Left ventricle myocardium inferior (tissue), 1 donor: Measurements from ENCODE around the gene RELCH. TPM values are rescaled to one million over a fixed set of nuclear protein-coding genes. Genes with fewer than 3 reads are reported as not detected.

Experiments
- DNase-seq: peaks from one replicate; pipeline ENCODE4 v3.0.0-alpha.2; 2020
- H3K27ac ChIP-seq: fragments of 200-600 bp; replicated peaks from 2 replicates; pipeline ENCODE4 v1.8.0; 2021
- H3K27me3 ChIP-seq: fragments of 200-600 bp; 2 replicates; pipeline ENCODE4 v1.8.0; 2021; ENCODE audit warnings: low read depth
- H3K36me3 ChIP-seq: fragments of 200-600 bp; 2 replicates; pipeline ENCODE4 v1.8.0; 2021
- H3K4me1 ChIP-seq: fragments of 200-600 bp; 2 replicates; pipeline ENCODE4 v1.8.0; 2021
- H3K4me3 ChIP-seq: fragments of 200-600 bp; 2 replicates; pipeline ENCODE4 v1.8.0; 2021; ENCODE audit warnings: mild to moderate bottlenecking, moderate library complexity
- H3K9me3 ChIP-seq: fragments of 200-600 bp; replicated peaks from 2 replicates; pipeline ENCODE4 v1.8.0; 2021
- intact Hi-C: fragments of 100-400 bp; cut with micrococcal nuclease; formaldehyde crosslinking; loops from one replicate; pipeline ENCODE4 v1.11.0; 2022
- total RNA-seq: library from RNA; stranded (reverse); fragmentation: NEBNext Ultra II Directional; extraction: Animal tissue kit (Norgen Biotek cat#: 25700); gene quantifications from one replicate; pipeline ENCODE4 v1.2.1, GENCODE V29; 2021
- TF ChIP-seq, protein P1 (sequence below): fragments of 200-600 bp; IDR thresholded peaks from 2 replicates; pipeline ENCODE4 v1.8.0; 2021; ENCODE audit warnings: antibody characterized with exemption, mild to moderate bottlenecking, borderline replicate concordance
- donor health status: DM: no; HTN: yes; CAD: no; lungs with severe emphysema.

Gene RELCH
- total RNA-seq, 1 donor from 2014 or later: 15.5 TPM

DNA sequence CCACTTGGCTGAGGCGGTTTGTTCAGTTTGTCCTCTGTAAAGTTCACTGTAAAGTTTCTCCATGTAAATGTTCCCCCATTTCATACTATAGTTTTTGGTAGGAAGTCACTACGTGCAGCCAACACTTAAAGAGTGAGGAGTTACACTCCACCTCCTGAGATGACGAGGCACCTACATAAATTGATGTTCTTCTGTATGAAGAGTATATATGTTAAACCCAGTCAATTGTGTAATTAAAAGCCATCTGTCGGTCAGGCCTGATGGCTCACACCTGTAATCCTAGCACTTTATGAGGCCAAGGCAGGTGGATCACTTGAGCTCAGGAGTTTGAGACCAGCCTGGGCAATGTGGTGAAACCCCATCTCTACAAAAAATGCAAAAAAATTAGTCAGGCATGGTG, 7.8 kb upstream of the RELCH start:
- Histone ChIP-seq H3K36me3 (no peaks in the 10 kb centered on the region), H3K9me3 (no peaks in the 10 kb centered on the region), H3K4me1 (no peaks in the 10 kb centered on the region), H3K27me3 (no peaks in the 10 kb centered on the region), H3K27ac (no peak overlapping the region), H3K4me3 (no peak overlapping the region)
- TF ChIP-seq, protein P1, sequence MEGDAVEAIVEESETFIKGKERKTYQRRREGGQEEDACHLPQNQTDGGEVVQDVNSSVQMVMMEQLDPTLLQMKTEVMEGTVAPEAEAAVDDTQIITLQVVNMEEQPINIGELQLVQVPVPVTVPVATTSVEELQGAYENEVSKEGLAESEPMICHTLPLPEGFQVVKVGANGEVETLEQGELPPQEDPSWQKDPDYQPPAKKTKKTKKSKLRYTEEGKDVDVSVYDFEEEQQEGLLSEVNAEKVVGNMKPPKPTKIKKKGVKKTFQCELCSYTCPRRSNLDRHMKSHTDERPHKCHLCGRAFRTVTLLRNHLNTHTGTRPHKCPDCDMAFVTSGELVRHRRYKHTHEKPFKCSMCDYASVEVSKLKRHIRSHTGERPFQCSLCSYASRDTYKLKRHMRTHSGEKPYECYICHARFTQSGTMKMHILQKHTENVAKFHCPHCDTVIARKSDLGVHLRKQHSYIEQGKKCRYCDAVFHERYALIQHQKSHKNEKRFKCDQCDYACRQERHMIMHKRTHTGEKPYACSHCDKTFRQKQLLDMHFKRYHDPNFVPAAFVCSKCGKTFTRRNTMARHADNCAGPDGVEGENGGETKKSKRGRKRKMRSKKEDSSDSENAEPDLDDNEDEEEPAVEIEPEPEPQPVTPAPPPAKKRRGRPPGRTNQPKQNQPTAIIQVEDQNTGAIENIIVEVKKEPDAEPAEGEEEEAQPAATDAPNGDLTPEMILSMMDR: no peak
- no peak for DNase-seq
- intact Hi-C loops: no loop called here

DNA sequence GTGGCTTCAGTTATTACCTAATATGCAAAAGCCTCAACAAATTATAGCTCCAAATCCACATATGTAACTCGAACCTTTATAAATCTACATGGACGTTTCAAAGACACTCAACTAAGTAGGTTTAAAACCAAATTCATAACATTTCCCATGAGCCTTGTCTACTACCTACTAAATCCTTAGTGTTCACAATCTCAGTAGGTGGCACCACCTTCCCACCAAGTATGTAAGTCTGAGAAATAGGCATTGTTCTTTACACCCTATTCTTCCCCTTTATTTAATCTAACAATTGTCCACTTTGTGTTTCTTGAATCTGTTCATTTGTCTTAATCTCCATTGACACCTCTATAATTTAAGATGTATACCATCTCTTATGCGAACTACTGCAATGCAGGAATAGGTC, 4.8 kb upstream of the RELCH start:
- TF ChIP-seq, protein P1: no peak
- intact Hi-C loops: no loop called here
- no peaks in the 10 kb centered on the region for H3K27me3 ChIP-seq
- no peaks in the 10 kb centered on the region for H3K36me3 ChIP-seq
- no peak for DNase-seq
- no peaks in the 10 kb centered on the region for H3K9me3 ChIP-seq
- no peak overlapping the region for H3K4me3 ChIP-seq
- peaks cover 25% of the 10 kb centered on the region for H3K4me1 ChIP-seq
- no peak overlapping the region for H3K27ac ChIP-seq

DNA sequence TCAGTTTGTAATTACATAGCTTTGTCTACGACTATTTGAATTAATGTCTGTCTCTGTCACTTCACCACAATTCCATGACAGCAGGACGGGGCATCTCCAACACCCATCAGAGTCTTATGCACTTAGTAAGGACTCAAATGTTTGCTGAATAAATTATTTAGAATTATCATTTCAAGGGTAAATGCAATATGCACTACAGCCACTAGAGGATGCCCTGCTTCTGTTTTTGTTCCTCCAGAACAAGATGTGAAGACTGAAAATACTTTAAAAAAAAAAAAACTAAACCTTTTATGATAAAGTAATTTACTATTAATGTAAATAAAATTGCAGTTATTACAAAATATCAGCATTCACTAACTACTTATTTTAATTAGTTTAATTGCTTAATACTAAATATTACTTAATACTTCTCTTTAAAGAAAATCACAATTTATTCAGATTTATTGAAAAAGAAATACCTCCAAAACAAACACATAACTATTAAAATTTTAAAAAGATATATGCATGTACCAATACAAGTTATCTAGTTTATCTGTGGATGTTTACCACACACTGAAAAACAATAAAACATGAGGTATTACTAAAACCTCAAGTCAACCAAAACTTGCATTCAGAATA, 3.4 kb upstream of the RELCH start:
- intact Hi-C loops: loop anchor here (2.0 kb wide), 1 partner anchor 65 kb away; no protein-coding TSS in a partner anchor
- TF ChIP-seq, protein P1: peak; percentile 99

DNA sequence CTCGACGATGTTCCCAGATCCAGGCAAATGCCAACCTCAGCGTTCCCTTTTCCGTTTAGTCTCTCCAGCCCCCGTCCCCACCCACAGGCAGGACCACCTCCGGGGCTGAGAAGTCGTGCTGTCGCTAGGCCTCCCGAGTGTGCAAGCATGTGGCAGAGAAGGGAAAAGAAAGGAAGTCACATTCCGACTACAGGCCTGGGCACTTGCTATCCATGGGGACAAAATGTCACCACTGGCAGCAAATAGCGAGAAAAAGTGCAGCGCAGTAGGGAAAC, 619 bp upstream of the RELCH start:
- H3K27ac ChIP-seq: peak overlapping the region; percentile 90
- H3K4me3 ChIP-seq: peak overlapping the region; percentile 98
- H3K36me3 ChIP-seq: no peaks in the 10 kb centered on the region
- no peaks in the 10 kb centered on the region for H3K27me3 ChIP-seq
- H3K9me3 ChIP-seq: no peaks in the 10 kb centered on the region
- TF ChIP-seq, protein P1: no peak
- intact Hi-C loops: no loop called here
- DNase-seq: no peak
- peaks cover 67% of the 10 kb centered on the region for H3K4me1 ChIP-seq

More for the DNA sequence above, 3.4 kb upstream of the RELCH start:
- Histone ChIP-seq H3K27ac (no peak overlapping the region), H3K4me1 (peaks cover 40% of the 10 kb centered on the region), H3K36me3 (no peaks in the 10 kb centered on the region), H3K27me3 (no peaks in the 10 kb centered on the region), H3K4me3 (no peak overlapping the region), H3K9me3 (no peaks in the 10 kb centered on the region)
- DNase-seq: no peak

DNA sequence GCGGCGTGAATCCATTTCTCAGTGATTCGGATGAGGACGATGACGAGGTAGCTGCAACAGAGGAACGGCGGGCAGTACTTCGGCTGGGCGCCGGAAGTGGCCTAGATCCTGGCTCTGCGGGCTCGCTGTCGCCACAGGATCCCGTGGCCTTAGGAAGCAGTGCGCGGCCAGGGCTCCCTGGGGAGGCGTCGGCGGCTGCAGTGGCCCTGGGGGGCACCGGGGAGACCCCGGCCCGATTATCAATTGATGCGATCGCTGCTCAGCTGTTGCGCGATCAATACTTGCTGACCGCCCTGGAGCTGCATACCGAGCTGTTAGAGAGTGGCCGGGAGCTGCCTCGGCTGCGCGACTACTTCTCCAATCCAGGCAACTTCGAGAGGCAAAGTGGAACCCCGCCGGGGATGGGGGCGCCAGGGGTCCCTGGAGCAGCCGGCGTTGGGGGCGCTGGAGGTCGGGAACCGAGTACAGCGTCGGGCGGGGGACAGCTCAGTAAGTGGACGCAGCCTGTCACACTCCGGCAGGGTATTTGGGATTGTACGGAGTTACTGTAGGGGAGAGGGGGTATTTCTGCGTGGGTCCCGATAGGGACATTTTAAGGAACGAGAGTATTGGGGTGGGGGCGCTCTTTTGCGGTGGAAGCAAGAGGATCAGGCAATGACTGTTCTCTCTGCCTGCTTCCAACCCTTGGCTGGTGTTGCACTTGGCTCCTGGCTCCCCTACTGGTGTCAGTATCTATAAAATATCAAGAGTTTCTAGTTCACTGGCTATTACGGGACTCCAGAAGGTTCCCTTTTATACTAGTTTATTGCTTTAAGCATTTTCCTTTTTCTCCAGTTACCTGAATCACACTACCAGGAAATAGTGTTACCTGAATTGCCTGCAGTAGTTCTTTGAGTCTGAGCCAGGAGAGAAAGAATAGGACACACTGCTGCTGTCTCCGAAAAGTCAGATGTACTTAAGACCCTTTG, 772 bp downstream of the RELCH start:
- intact Hi-C loops: no loop called here
- H3K36me3 ChIP-seq: no peaks in the 10 kb centered on the region
- TF ChIP-seq, protein P1: no peak
- DNase-seq: no peak
- H3K4me3 ChIP-seq: peak overlapping the region; percentile 98
- peaks cover 68% of the 10 kb centered on the region for H3K4me1 ChIP-seq
- H3K9me3 ChIP-seq: no peaks in the 10 kb centered on the region
- no peaks in the 10 kb centered on the region for H3K27me3 ChIP-seq
- peak overlapping the region; percentile 90 for H3K27ac ChIP-seq
